Measurements from ENCODE around the gene SPINT1.
"Not testable (repeated sequence)": the region's sequence is repeated elsewhere in the genome, so short reads cannot be mapped to it uniquely, and the experiment has no call there.

Gene SPINT1

GRCh38 chr15:40859206-40859851 is 15.5 kb downstream of the SPINT1 start:
- DNase-seq (ENCODE audit: low read depth): peak; percentile 68

GRCh38 chr15:40861147-40861546 is 17.3 kb downstream of the SPINT1 start:
- DNase-seq (ENCODE audit: low read depth): not testable (repeated sequence)

- no peak for DNase-seq (ENCODE audit: low read depth)
Observed at GRCh38 chr15:40863660-40864270, 19.9 kb downstream of the SPINT1 start.

- DNase-seq (ENCODE audit: low read depth): no peak
Observed at GRCh38 chr15:40867199-40867598, 23.4 kb downstream of the SPINT1 start.

GRCh38 chr15:40869686-40870085 is 25.8 kb downstream of the SPINT1 start:
- DNase-seq (ENCODE audit: low read depth): no peak

GRCh38 chr15:40870716-40871115 is 26.9 kb downstream of the SPINT1 start:
- DNase-seq (ENCODE audit: low read depth): no peak

GRCh38 chr15:40871749-40872617 is 28.1 kb downstream of the SPINT1 start:
- no peak for DNase-seq (ENCODE audit: low read depth)

- DNase-seq (ENCODE audit: low read depth): no peak
Observed at GRCh38 chr15:40872791-40873693, 29.2 kb downstream of the SPINT1 start.

GRCh38 chr15:40873694-40874561 is 30.1 kb downstream of the SPINT1 start, which contains the start of gene RHOV:
Gene RHOV (minus strand): TSS chr15:40874234. CDS start chr15:40874139, 95 bp downstream.
- DNase-seq (ENCODE audit: low read depth): peak; percentile 35

- DNase-seq (ENCODE audit: low read depth): no peak
Observed at GRCh38 chr15:40875991-40876730, 32.3 kb downstream of the SPINT1 start.

- DNase-seq (ENCODE audit: low read depth): no peak
Observed at GRCh38 chr15:40877694-40878093, 33.8 kb downstream of the SPINT1 start.

- DNase-seq (ENCODE audit: low read depth): no peak
Observed at GRCh38 chr15:40878785-40879184, 34.9 kb downstream of the SPINT1 start.

- no peak for DNase-seq (ENCODE audit: low read depth)
Observed at GRCh38 chr15:40879609-40880008, 35.8 kb downstream of the SPINT1 start.

GRCh38 chr15:40881351-40881750 is 37.5 kb downstream of the SPINT1 start:
- no peak for DNase-seq (ENCODE audit: low read depth)

- no peak for DNase-seq (ENCODE audit: low read depth)
Observed at GRCh38 chr15:40886586-40886985, 42.7 kb downstream of the SPINT1 start.

- no peak for DNase-seq (ENCODE audit: low read depth)
Observed at GRCh38 chr15:40889112-40889511, 45.3 kb downstream of the SPINT1 start.

GRCh38 chr15:40891138-40891537 is 47.3 kb downstream of the SPINT1 start:
- no peak for DNase-seq (ENCODE audit: low read depth)

- DNase-seq (ENCODE audit: low read depth): no peak
Observed at GRCh38 chr15:40891810-40892446, 48.1 kb downstream of the SPINT1 start.

- no peak for DNase-seq (ENCODE audit: low read depth)
Observed at GRCh38 chr15:40892447-40893012, 48.7 kb downstream of the SPINT1 start.
